ENCODE data around the gene RIN3. TPM values are rescaled to one million over a fixed set of nuclear protein-coding genes. Genes with fewer than 3 reads are reported as not detected.

The RIN3 gene
- total RNA-seq, 1 experiment from 2014 or later = 2.4 TPM

DNA sequence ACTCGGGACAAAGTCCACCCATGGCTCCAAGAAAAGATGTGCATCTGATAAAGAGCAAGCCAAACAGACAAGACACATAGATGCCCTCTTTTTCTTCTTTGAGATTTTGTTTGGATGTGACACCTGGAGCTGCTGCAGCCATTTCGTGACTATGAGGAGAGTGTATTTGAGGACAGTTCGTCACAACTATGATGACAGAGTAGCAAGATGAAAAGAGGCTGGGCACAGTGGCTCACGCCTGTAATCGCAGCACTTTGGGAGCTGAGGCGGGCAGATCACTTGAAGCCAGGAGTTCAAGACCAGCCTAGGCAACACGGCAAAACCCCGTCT, 213.3 kb downstream of the RIN3 start:
- Histone ChIP-seq H3K27me3 (replicated peaks; ENCODE audit: insufficient read depth, low read depth, low read length, poor library complexity) (no peaks in the 10 kb centered on the region), H3K4me3 (ENCODE audit: low read depth, low read length, poor library complexity, severe bottlenecking) (no peak overlapping the region), H3K27ac (ENCODE audit: low read depth, low read length, poor library complexity, severe bottlenecking) (no peak overlapping the region), H3K36me3 (ENCODE audit: insufficient read depth, low read length, poor library complexity, severe bottlenecking) (peaks cover 11% of the 10 kb centered on the region), H3K9me3 (ENCODE audit: low read depth, low read length, poor library complexity, severe bottlenecking) (no peaks in the 10 kb centered on the region), H3K4me1 (ENCODE audit: insufficient read depth, low read length, poor library complexity, severe bottlenecking) (peaks cover 5% of the 10 kb centered on the region)
- POLR2A ChIA-PET (ENCODE audit: low non-redundant PET) = interaction anchor here (0.7 kb wide), 1 partner anchor 40 kb away, joined by 15 read pairs; no protein-coding TSS in a partner anchor
- no peak for DNase-seq (ENCODE audit: low spot score)
- no TSS peak for BruUV-seq (replicated peaks)
- TF ChIP-seq EZH2 (IDR thresholded peaks at IDR 0.05; ENCODE audit: borderline replicate concordance, low read depth, low read length, poor library complexity, severe bottlenecking) = no peak
- no peak for TF ChIP-seq CTCF (conservative IDR thresholded peaks at IDR 0.05; ENCODE audit: low read depth, low read length)
- intact Hi-C loops (cut with micrococcal nuclease; ENCODE audit: unreplicated experiment) = no loop called here
- CTCF ChIA-PET = no interaction called here

- TF ChIP-seq CTCF (conservative IDR thresholded peaks at IDR 0.05; ENCODE audit: low read depth, low read length) = no peak
- TF ChIP-seq EZH2 (IDR thresholded peaks at IDR 0.05; ENCODE audit: borderline replicate concordance, low read depth, low read length, poor library complexity, severe bottlenecking) = no peak
- ChIA-PET CTCF (no interaction called here), POLR2A (ENCODE audit: low non-redundant PET) (no interaction called here)
- no peaks in the 10 kb centered on the region for H3K27me3 ChIP-seq (replicated peaks; ENCODE audit: insufficient read depth, low read depth, low read length, poor library complexity)
- H3K27ac ChIP-seq (ENCODE audit: low read depth, low read length, poor library complexity, severe bottlenecking) = no peak overlapping the region
- no peak overlapping the region for H3K4me3 ChIP-seq (ENCODE audit: low read depth, low read length, poor library complexity, severe bottlenecking)
- H3K36me3 ChIP-seq (ENCODE audit: insufficient read depth, low read length, poor library complexity, severe bottlenecking) = peaks cover 16% of the 10 kb centered on the region
- H3K4me1 ChIP-seq (ENCODE audit: insufficient read depth, low read length, poor library complexity, severe bottlenecking) = peaks cover 5% of the 10 kb centered on the region
- BruUV-seq (replicated peaks) = no TSS peak
- H3K9me3 ChIP-seq (ENCODE audit: low read depth, low read length, poor library complexity, severe bottlenecking) = no peaks in the 10 kb centered on the region
- DNase-seq (ENCODE audit: low spot score) = peak; percentile 24
- intact Hi-C loops (cut with micrococcal nuclease; ENCODE audit: unreplicated experiment) = no loop called here
These were observed 215.3 kb downstream of the RIN3 start for GRCh38 chr14:92728759-92729364.

DNA sequence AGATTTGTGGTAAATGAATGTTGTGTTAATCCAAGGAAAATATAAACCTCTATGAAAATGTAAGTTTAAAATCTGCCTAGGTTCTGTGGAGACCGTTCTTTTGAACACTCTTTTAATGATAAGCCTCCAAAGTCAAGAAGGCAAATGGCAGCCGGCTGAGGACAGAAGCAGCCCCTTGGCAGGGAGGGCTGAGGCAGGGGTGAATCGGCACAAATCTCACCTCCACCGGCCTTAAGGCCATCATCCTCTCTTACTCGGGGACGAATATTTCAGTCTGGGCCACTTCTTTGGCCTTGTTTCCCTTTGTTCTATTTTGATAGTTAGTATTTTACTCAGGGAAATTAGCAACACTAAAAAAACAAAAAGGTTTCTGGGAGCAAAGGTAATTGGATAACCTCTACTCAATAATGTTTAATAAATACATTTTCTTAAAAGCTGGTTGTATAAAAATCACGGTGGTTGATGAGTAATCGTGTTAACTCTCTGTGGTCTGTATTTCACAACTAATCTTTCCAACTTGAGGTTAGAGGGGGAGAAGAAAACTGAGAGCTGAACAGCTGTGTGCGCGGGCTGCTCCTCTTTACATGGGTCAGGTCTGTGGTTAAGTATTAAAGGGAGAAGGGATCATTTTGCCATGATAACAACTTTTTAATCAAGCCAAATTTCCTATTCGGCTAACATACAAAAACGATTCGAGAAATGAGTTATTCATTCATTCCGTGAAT, 216.2 kb downstream of the RIN3 start:
- ChIA-PET POLR2A (ENCODE audit: low non-redundant PET) (no interaction called here), CTCF (no interaction called here)
- H3K27ac ChIP-seq (ENCODE audit: low read depth, low read length, poor library complexity, severe bottlenecking) = no peak overlapping the region
- peaks cover 16% of the 10 kb centered on the region for H3K36me3 ChIP-seq (ENCODE audit: insufficient read depth, low read length, poor library complexity, severe bottlenecking)
- BruUV-seq (replicated peaks) = no TSS peak
- no peak for DNase-seq (ENCODE audit: low spot score)
- no peak for TF ChIP-seq EZH2 (IDR thresholded peaks at IDR 0.05; ENCODE audit: borderline replicate concordance, low read depth, low read length, poor library complexity, severe bottlenecking)
- H3K4me1 ChIP-seq (ENCODE audit: insufficient read depth, low read length, poor library complexity, severe bottlenecking) = peaks cover 5% of the 10 kb centered on the region
- H3K9me3 ChIP-seq (ENCODE audit: low read depth, low read length, poor library complexity, severe bottlenecking) = no peaks in the 10 kb centered on the region
- intact Hi-C loops (cut with micrococcal nuclease; ENCODE audit: unreplicated experiment) = no loop called here
- H3K27me3 ChIP-seq (replicated peaks; ENCODE audit: insufficient read depth, low read depth, low read length, poor library complexity) = no peaks in the 10 kb centered on the region
- no peak overlapping the region for H3K4me3 ChIP-seq (ENCODE audit: low read depth, low read length, poor library complexity, severe bottlenecking)
